Measurements from ENCODE around the gene SLC13A4.
A peak's percentile ranks its signal among the peaks of the same experiment; 100 is the strongest.
"Not testable (repeated sequence)": the region's sequence is repeated elsewhere in the genome, so short reads cannot be mapped to it uniquely, and the experiment has no call there.

The SLC13A4 gene

GRCh38 chr7:135685306-135686084, 42.5 kb downstream of the SLC13A4 start:
- FAIRE-seq: no peak

GRCh38 chr7:135684699-135685098, 43.3 kb downstream of the SLC13A4 start:
- no peak for FAIRE-seq

- FAIRE-seq: no peak
Observed at GRCh38 chr7:135684136-135684535, 43.9 kb downstream of the SLC13A4 start.

- no peak for FAIRE-seq
Observed at GRCh38 chr7:135683609-135684008, 44.4 kb downstream of the SLC13A4 start.

- no peak for FAIRE-seq
Observed at GRCh38 chr7:135682191-135682590, 45.8 kb downstream of the SLC13A4 start.

GRCh38 chr7:135681762-135682161, 46.2 kb downstream of the SLC13A4 start:
- no peak for FAIRE-seq

GRCh38 chr7:135678612-135679575, 49.1 kb downstream of the SLC13A4 start:
- FAIRE-seq: no peak

- FAIRE-seq: no peak
Observed at GRCh38 chr7:135673360-135673706, 54.7 kb downstream of the SLC13A4 start.

- FAIRE-seq: peak; percentile 97
Observed at GRCh38 chr7:135672560-135673359, 55.2 kb downstream of the SLC13A4 start.

GRCh38 chr7:135670179-135670578, 57.8 kb downstream of the SLC13A4 start:
- FAIRE-seq: no peak

- FAIRE-seq: no peak
Observed at GRCh38 chr7:135669774-135670173, 58.2 kb downstream of the SLC13A4 start.

GRCh38 chr7:135668852-135669395, 59.1 kb downstream of the SLC13A4 start:
- FAIRE-seq: not testable (repeated sequence)

- FAIRE-seq: peak; percentile 6
Observed at GRCh38 chr7:135667626-135668025, 60.4 kb downstream of the SLC13A4 start.

- FAIRE-seq: no peak
Observed at GRCh38 chr7:135666846-135667245, 61.1 kb downstream of the SLC13A4 start.

- no peak for FAIRE-seq
Observed at GRCh38 chr7:135666156-135666555, 61.8 kb downstream of the SLC13A4 start.

- no peak for FAIRE-seq
Observed at GRCh38 chr7:135665042-135665441, 62.9 kb downstream of the SLC13A4 start.

- peak; percentile 9 for FAIRE-seq
Observed at GRCh38 chr7:135664046-135664589, 63.9 kb downstream of the SLC13A4 start.

GRCh38 chr7:135662373-135663114, 65.4 kb downstream of the SLC13A4 start, which contains the start of gene STMP1:
Gene STMP1, plus strand, starts transcription at chr7:135662514.
- no peak for FAIRE-seq

- FAIRE-seq: no peak
Observed at GRCh38 chr7:135662123-135662372, 65.9 kb downstream of the SLC13A4 start.

GRCh38 chr7:135661311-135662122, 66.5 kb downstream of the SLC13A4 start:
- no peak for FAIRE-seq
